ENCODE data around the gene KHDRBS2.

DNA sequence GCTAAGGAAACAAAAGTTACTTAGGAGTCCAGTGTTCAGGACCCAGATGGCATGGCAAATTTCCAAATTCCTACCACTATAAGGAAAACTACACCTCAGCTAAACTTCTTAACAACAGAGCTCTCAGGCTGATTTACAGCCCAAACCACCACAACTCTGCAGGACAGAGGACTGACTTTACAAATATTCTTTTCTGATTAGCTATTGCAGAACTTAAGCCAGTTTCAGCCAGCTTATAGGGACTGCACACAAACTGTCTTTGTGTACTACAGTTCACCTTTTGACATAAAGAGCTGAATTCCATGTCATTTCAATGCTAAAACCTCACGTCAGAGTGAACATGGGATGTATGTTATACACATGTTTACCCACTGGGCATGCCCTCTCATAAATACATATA lies 305.4 kb downstream of the KHDRBS2 start:
- TF ChIP-seq, protein P1, sequence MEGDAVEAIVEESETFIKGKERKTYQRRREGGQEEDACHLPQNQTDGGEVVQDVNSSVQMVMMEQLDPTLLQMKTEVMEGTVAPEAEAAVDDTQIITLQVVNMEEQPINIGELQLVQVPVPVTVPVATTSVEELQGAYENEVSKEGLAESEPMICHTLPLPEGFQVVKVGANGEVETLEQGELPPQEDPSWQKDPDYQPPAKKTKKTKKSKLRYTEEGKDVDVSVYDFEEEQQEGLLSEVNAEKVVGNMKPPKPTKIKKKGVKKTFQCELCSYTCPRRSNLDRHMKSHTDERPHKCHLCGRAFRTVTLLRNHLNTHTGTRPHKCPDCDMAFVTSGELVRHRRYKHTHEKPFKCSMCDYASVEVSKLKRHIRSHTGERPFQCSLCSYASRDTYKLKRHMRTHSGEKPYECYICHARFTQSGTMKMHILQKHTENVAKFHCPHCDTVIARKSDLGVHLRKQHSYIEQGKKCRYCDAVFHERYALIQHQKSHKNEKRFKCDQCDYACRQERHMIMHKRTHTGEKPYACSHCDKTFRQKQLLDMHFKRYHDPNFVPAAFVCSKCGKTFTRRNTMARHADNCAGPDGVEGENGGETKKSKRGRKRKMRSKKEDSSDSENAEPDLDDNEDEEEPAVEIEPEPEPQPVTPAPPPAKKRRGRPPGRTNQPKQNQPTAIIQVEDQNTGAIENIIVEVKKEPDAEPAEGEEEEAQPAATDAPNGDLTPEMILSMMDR (IDR thresholded peaks at IDR 0.05; ENCODE audit: insufficient read depth, low read length): no peak
- TF ChIP-seq, protein P2, sequence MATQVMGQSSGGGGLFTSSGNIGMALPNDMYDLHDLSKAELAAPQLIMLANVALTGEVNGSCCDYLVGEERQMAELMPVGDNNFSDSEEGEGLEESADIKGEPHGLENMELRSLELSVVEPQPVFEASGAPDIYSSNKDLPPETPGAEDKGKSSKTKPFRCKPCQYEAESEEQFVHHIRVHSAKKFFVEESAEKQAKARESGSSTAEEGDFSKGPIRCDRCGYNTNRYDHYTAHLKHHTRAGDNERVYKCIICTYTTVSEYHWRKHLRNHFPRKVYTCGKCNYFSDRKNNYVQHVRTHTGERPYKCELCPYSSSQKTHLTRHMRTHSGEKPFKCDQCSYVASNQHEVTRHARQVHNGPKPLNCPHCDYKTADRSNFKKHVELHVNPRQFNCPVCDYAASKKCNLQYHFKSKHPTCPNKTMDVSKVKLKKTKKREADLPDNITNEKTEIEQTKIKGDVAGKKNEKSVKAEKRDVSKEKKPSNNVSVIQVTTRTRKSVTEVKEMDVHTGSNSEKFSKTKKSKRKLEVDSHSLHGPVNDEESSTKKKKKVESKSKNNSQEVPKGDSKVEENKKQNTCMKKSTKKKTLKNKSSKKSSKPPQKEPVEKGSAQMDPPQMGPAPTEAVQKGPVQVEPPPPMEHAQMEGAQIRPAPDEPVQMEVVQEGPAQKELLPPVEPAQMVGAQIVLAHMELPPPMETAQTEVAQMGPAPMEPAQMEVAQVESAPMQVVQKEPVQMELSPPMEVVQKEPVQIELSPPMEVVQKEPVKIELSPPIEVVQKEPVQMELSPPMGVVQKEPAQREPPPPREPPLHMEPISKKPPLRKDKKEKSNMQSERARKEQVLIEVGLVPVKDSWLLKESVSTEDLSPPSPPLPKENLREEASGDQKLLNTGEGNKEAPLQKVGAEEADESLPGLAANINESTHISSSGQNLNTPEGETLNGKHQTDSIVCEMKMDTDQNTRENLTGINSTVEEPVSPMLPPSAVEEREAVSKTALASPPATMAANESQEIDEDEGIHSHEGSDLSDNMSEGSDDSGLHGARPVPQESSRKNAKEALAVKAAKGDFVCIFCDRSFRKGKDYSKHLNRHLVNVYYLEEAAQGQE (IDR thresholded peaks at IDR 0.05; ENCODE audit: insufficient replicate concordance, low read depth): no peak
- TF ChIP-seq GABPA (IDR thresholded peaks at IDR 0.05; ENCODE audit: low read depth): no peak
- TF ChIP-seq POLR2AphosphoS5 (IDR thresholded peaks at IDR 0.05; ENCODE audit: low read depth): no peak
